ENCODE measurements around the gene CDC42BPB.

CDC42BPB gene

GRCh38 chr14:103094406-103095209, 37.3 kb upstream of the CDC42BPB start, which contains the start of gene EXOC3L4:
EXOC3L4 (plus strand) TSS chr14:103094725; CDS start chr14:103100220, 5,495 bp downstream.
- DNase-seq (ENCODE audit: low read depth in 3 of 3): no peak

- no peak for DNase-seq (ENCODE audit: low read depth in 3 of 3)
Observed at GRCh38 chr14:103093856-103094405, 36.6 kb upstream of the CDC42BPB start.

GRCh38 chr14:103091883-103092222, 34.5 kb upstream of the CDC42BPB start:
- no peak for DNase-seq (ENCODE audit: low read depth in 3 of 3)

- peak; percentile 47 to 79 (median 48) for DNase-seq (ENCODE audit: low read depth in 3 of 3)
Observed at GRCh38 chr14:103091041-103091882, 33.9 kb upstream of the CDC42BPB start.

GRCh38 chr14:103090481-103091020, 33.2 kb upstream of the CDC42BPB start:
- DNase-seq (ENCODE audit: low read depth in 3 of 3): no peak

- DNase-seq (ENCODE audit: low read depth in 3 of 3): no peak
Observed at GRCh38 chr14:103089386-103090335, 32.3 kb upstream of the CDC42BPB start.

GRCh38 chr14:103088921-103089320, 31.6 kb upstream of the CDC42BPB start:
- no peak for DNase-seq (ENCODE audit: low read depth in 3 of 3)

GRCh38 chr14:103087343-103087835, 30.0 kb upstream of the CDC42BPB start:
- DNase-seq (ENCODE audit: low read depth in 3 of 3): no peak

GRCh38 chr14:103086771-103087342, 29.5 kb upstream of the CDC42BPB start:
- no peak for DNase-seq (ENCODE audit: low read depth in 3 of 3)

GRCh38 chr14:103085106-103086091, 28.1 kb upstream of the CDC42BPB start:
- DNase-seq (ENCODE audit: low read depth in 3 of 3): no peak

- DNase-seq (ENCODE audit: low read depth in 3 of 3): no peak
Observed at GRCh38 chr14:103084021-103084919, 26.9 kb upstream of the CDC42BPB start, which contains the start of gene LBHD2. LBHD2 (plus strand) TSS chr14:103084210; CDS start chr14:103086013, 1,803 bp downstream.

- DNase-seq (ENCODE audit: low read depth in 3 of 3): no peak
Observed at GRCh38 chr14:103081951-103082350, 24.6 kb upstream of the CDC42BPB start.

- DNase-seq (ENCODE audit: low read depth in 3 of 3): no peak
Observed at GRCh38 chr14:103078860-103079587, 21.7 kb upstream of the CDC42BPB start.

- peak; percentile 51 to 69 (median 59) for DNase-seq (ENCODE audit: low read depth in 3 of 3)
Observed at GRCh38 chr14:103078420-103078749, 21.0 kb upstream of the CDC42BPB start.

- no peak for DNase-seq (ENCODE audit: low read depth in 3 of 3)
Observed at GRCh38 chr14:103074729-103075367, 17.5 kb upstream of the CDC42BPB start.

GRCh38 chr14:103073876-103074728, 16.8 kb upstream of the CDC42BPB start:
- no peak for DNase-seq (ENCODE audit: low read depth in 3 of 3)
